Transverse colon (tissue), 4 donors: ENCODE data around the gene COL1A1. TPM values are rescaled to one million over a fixed set of nuclear protein-coding genes. Genes with fewer than 3 reads are reported as not detected.

Source experiments
- DNase-seq: peaks from one replicate; pipeline ENCODE4 v3.0.0-alpha.2; 2019
- H3K27ac ChIP-seq, 4 donors: fragments of 200-600 bp; sonication (generic); 2 replicates each; pipeline ENCODE4 v1.5.1; 2016 to 2018; ENCODE audit warnings: inconsistent platforms in 4 of 4
- H3K27me3 ChIP-seq: fragments of 200-600 bp; sonication (generic); 2 replicates; pipeline ENCODE4 v1.5.1; 2017; ENCODE audit warnings: inconsistent platforms
- H3K36me3 ChIP-seq, 4 donors: fragments of 200-600 bp; sonication (generic); 2 replicates each; pipeline ENCODE4 v1.5.1; 2017 to 2019; ENCODE audit warnings: inconsistent platforms in 4 of 4
- H3K4me1 ChIP-seq, 4 donors: fragments of 200-600 bp; sonication (generic); 2 replicates each; pipeline ENCODE4 v1.5.1; 2017 to 2020; ENCODE audit warnings: inconsistent platforms in 4 of 4
- H3K4me3 ChIP-seq, 4 donors: fragments of 200-600 bp; sonication (generic); 1 replicate in 1 of 4; 2 replicates in 3 of 4; pipeline versions ENCODE4 v1.5.1 to v1.6.1; 2017 to 2019; ENCODE audit warnings: inconsistent platforms in 4 of 4
- H3K9me3 ChIP-seq, 2 donors: fragments of 200-600 bp; sonication (generic); 2 replicates each; pipeline ENCODE4 v1.5.1; 2017 to 2019; ENCODE audit warnings: inconsistent platforms in 2 of 2
- CTCF ChIP-seq, 5 experiments: fragments of 200-600 bp in 3 of 5; fragments of 450-650 bp in 2 of 5; sonication (generic) in 3 of 5; IDR thresholded peaks; 1 replicate in 2 of 5; 2 replicates in 3 of 5; pipeline ENCODE4 v1.5.1; 2016 to 2017; ENCODE audit warnings: antibody characterized with exemption in 5 of 5, inconsistent platforms in 3 of 5, mild to moderate bottlenecking in 2 of 5, moderate library complexity in 1 of 5
- EP300 ChIP-seq: sonication (generic); formaldehyde crosslinking; IDR thresholded peaks from one replicate; pipeline ENCODE4 v1.6.1; 2017; ENCODE audit warnings: antibody characterized with exemption, low read depth
- POLR2A ChIP-seq: fragments of 450-650 bp; IDR thresholded peaks from one replicate; pipeline ENCODE4 v1.6.1; 2016; ENCODE audit warnings: antibody characterized with exemption, mild to moderate bottlenecking, moderate library complexity
- POLR2AphosphoS5 ChIP-seq, 3 donors: sonication (generic); formaldehyde crosslinking; IDR thresholded peaks; one replicate each; pipeline ENCODE4 v1.6.1; 2016; ENCODE audit warnings: antibody characterized with exemption in 3 of 3
- WGBS, 2 donors: methylation state at CpG; one replicate each; pipeline ENCODE4 v1.1.5; 2018; ENCODE audit warnings: low coverage in 1 of 2; 5-methylcytosine and 5-hydroxymethylcytosine counted together
- in situ Hi-C, 4 donors: fragments of 200-750 bp; cut with MboI; loops; one replicate each; pipeline versions ENCODE4 v1.15.0 to v1.15.1; 2017; ENCODE audit warnings: low sequenced_read_pairs in 3 of 4, low pct_ligation_motif_present in 1 of 4, low pct_unique_long_range_greater_than_20kb in 1 of 4
- intact Hi-C: fragments of 100-400 bp; cut with DNase I; formaldehyde crosslinking; loops from one replicate; pipeline ENCODE4 v1.15.1; 2023; ENCODE audit warnings: low total_unique reads
- total RNA-seq, 4 donors: library from RNA; depleted of rRNA; stranded (reverse); fragments of >200 nt; gene quantifications; one replicate each; pipeline ENCODE4 v1.1.0, GENCODE V29; 2016

Gene COL1A1
- total RNA-seq, 4 donors from 2014 or later, result 13.0 to 210 (median 79.8) TPM

- TF ChIP-seq EP300 (no peak), POLR2A (no peak), POLR2AphosphoS5 (IDR thresholded peaks at IDR 0.05) (no peak), CTCF (IDR thresholded peaks at IDR 0.05) (no peak)
- Histone ChIP-seq H3K27me3 (no peaks in the 10 kb centered on the region), H3K9me3 (no peaks in the 10 kb centered on the region), H3K4me3 (no peak overlapping the region), H3K27ac (peak overlapping the region; percentile 32 to 95 (median 89)), H3K4me1 (peaks cover 29 to 35% (median 33%) of the 10 kb centered on the region in 4 donors), H3K36me3 (no peaks in the 10 kb centered on the region)
- in situ Hi-C loops, result no loop called here
- WGBS, 2 donors, result 64 to 69% methylated on average over 5 to 9 of the region's 9 CpGs
- DNase-seq, result no peak
- intact Hi-C loops, result no loop called here
Measured at GRCh38 chr17:50213026-50214022, 11.9 kb upstream of the COL1A1 start.

GRCh38 chr17:50212121-50212843 lies 10.9 kb upstream of the COL1A1 start:
- DNase-seq, result peak; percentile 41
- intact Hi-C loops (no loop called here), in situ Hi-C loops (no loop called here)
- no peaks in the 10 kb centered on the region for H3K36me3 ChIP-seq
- no peak overlapping the region for H3K4me3 ChIP-seq
- no peaks in the 10 kb centered on the region for H3K9me3 ChIP-seq
- H3K27me3 ChIP-seq, result peaks cover 2% of the 10 kb centered on the region
- no peak for TF ChIP-seq POLR2A
- TF ChIP-seq POLR2AphosphoS5 (IDR thresholded peaks at IDR 0.05), result peak; percentile 11 to 66 (median 63)
- 60 to 61% methylated on average over 1 to 15 of the region's 15 CpGs for WGBS, 2 donors
- H3K27ac ChIP-seq, result peak overlapping the region; percentile 88 to 95 (median 92)
- H3K4me1 ChIP-seq, result peaks cover 29 to 38% (median 35%) of the 10 kb centered on the region in 4 donors

GRCh38 chr17:50211249-50212120 lies 10.1 kb upstream of the COL1A1 start:
- WGBS, 2 donors, result 44 to 57% methylated on average over 3 to 9 of the region's 9 CpGs
- intact Hi-C loops, result no loop called here
- peaks cover 29 to 44% (median 39%) of the 10 kb centered on the region in 4 donors for H3K4me1 ChIP-seq

More at GRCh38 chr17:50211249-50212120, 10.1 kb upstream of the COL1A1 start:
- Histone ChIP-seq H3K27ac (peak overlapping the region; percentile 88 to 95 (median 92)), H3K36me3 (no peaks in the 10 kb centered on the region), H3K9me3 (no peaks in the 10 kb centered on the region), H3K4me3 (no peak overlapping the region), H3K27me3 (peaks cover 8% of the 10 kb centered on the region)
- TF ChIP-seq POLR2AphosphoS5 (IDR thresholded peaks at IDR 0.05) (no peak), CTCF (IDR thresholded peaks at IDR 0.05) (no peak)
- in situ Hi-C loops, result no loop called here
- DNase-seq, result no peak
